Coronary artery (tissue), 2 donors: ENCODE results near the gene NRAP.

Experiments used
- DNase-seq: peaks from one replicate; pipeline ENCODE4 v3.0.0-alpha.2; 2017; ENCODE audit warnings: low spot score
- H3K27ac ChIP-seq, 2 donors: fragments of 200-600 bp; sonication (generic); one replicate each; pipeline ENCODE4 v1.5.1; 2016 to 2019
- H3K4me3 ChIP-seq: fragments of 200-600 bp; sonication (generic); 2 replicates; pipeline ENCODE4 v1.5.1; 2016; ENCODE audit warnings: mild to moderate bottlenecking, moderate library complexity
- CTCF ChIP-seq: fragments of 200-600 bp; sonication (generic); IDR thresholded peaks from one replicate; pipeline ENCODE4 v1.5.1; 2019; ENCODE audit warnings: antibody characterized with exemption

Gene NRAP, protein sequence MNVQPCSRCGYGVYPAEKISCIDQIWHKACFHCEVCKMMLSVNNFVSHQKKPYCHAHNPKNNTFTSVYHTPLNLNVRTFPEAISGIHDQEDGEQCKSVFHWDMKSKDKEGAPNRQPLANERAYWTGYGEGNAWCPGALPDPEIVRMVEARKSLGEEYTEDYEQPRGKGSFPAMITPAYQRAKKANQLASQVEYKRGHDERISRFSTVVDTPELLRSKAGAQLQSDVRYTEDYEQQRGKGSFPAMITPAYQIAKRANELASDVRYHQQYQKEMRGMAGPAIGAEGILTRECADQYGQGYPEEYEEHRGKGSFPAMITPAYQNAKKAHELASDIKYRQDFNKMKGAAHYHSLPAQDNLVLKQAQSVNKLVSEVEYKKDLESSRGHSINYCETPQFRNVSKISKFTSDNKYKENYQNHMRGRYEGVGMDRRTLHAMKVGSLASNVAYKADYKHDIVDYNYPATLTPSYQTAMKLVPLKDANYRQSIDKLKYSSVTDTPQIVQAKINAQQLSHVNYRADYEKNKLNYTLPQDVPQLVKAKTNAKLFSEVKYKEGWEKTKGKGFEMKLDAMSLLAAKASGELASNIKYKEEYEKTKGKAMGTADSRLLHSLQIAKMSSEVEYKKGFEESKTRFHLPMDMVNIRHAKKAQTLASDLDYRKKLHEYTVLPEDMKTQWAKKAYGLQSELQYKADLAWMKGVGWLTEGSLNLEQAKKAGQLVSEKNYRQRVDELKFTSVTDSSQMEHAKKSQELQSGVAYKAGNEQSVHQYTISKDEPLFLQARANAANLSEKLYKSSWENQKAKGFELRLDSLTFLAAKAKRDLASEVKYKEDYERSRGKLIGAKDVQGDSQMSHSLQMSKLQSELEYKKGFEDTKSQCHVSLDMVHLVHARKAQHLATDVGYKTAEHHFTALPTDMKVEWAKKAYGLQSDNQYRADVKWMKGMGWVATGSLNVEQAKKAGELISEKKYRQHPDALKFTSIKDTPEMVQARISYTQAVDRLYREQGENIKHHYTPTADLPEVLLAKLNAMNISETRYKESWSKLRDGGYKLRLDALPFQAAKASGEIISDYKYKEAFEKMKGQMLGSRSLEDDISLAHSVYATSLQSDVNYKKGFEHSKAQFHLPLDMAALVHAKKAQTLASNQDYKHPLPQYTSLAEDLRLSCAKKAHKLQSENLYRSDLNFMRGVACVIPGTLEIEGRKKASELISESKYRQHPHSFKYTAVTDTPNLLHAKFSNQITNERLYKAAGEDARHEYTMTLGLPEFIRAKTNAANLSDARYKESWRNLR (N-terminal part only)

GRCh38 chr10:113663908-113664307 is at the start of gene NRAP:
NRAP (minus strand) TSS chr10:113664041; CDS start chr10:113663882, 159 bp downstream.
- Histone ChIP-seq H3K27ac (no peak within 1 kb of the TSS), H3K4me3 (no peak within 1 kb of the TSS)
- no peak for TF ChIP-seq CTCF
- DNase-seq, result no peak

DNA sequence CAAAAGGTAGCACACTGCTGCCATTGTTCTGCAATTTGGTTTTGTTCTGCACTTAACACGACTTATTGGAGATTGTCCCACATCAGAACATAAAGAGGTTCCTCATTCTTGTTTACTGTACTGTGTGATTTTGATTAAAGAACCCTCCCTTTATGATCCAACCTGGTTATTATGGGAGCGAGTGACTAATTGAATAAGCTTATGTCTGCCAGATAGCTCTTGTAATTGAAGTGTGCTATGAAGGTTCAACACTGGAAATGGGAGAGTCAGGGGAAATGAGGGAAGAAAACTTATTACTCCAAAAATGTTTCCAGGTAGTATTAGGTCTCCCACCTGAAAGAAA is 49.8 kb upstream of the NRAP start:
- no peak for TF ChIP-seq CTCF
- Histone ChIP-seq H3K27ac (no peak overlapping the region), H3K4me3 (no peak overlapping the region)
- DNase-seq, result no peak

DNA sequence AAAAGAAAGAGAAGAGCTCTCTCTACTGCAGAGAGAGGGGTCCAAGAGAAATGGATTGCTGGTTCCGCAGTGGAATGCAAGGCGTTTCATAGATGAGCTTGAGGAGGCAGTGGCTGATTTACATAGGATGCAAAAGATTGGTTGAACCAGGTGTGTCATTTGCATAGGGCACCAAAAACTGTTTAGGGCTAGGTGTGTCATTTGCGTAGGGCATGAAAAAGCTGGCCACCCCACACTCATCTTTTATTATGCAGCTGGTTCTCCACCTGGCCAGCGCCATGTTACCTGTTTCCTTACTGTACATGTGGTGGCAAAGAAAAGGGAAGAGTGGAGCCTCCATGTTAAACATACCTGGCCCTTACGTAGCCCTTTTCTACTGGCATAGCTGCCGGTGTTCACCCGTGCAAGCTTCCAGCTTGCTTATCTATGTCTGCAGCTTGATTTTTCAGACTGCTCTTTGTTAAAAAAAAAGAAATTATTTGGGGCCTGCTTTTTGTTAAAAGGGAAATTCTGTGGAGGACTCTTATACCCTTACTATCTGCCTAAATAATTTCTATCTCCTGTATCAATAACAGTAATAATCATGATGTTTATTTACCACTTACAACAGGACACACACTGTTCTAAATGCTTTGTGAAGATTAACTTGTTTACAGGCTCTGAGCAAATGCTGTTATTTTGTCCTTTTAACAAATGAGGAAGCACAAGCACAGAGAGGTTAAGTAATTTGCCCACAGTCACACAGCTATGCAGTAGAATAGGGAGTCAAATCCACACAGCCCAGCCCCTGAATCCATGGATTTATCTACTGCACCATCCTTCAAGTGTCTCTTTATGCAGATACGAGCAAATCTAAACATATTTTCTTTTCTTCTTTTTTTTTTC is 49.2 kb upstream of the NRAP start:
- DNase-seq, result no peak
- Histone ChIP-seq H3K27ac (no peak overlapping the region), H3K4me3 (no peak overlapping the region)
- TF ChIP-seq CTCF, result no peak

DNA sequence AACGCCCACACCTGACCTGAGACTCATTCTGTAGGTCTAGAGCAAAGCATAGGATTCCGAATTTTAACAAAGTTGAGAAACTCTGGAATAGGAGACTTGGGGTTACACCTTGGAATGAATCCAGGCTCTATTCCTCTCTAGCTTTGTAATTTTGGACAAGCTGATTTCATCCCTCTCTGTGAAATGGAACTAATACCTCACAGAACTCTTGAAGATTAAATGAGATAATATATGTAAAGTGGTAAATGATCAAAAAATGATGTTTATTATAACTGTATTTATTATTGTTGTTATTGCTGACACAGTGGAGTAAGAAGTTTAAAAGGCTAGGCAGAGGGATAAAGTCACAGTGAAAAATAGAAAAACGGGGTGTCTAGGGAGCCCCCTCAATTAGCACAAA is 48.2 kb upstream of the NRAP start:
- no peak for TF ChIP-seq CTCF
- no peak for DNase-seq
- Histone ChIP-seq H3K4me3 (no peak overlapping the region), H3K27ac (no peak overlapping the region)

DNA sequence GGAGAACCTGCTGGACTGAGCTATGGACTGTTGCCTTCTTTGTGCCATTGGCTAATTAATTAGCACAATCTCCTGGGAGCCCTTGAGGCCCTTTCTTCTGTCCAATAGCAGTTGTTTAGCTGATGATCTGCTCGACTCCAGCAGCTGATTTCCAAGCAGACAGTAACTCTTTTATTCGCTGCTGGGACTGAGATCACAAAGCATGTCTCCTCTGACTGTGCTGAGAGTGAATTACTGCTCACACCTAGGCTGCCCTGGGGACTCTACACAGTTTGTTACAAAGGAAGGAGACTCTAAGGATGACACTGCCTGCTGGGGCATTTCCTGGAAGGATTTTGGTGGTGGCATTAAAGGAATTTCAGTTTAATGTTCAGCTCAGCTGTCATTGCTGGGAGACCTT is 47.3 kb upstream of the NRAP start:
- no peak overlapping the region for H3K4me3 ChIP-seq
- no peak for DNase-seq
- TF ChIP-seq CTCF, result no peak
- no peak overlapping the region for H3K27ac ChIP-seq

DNA sequence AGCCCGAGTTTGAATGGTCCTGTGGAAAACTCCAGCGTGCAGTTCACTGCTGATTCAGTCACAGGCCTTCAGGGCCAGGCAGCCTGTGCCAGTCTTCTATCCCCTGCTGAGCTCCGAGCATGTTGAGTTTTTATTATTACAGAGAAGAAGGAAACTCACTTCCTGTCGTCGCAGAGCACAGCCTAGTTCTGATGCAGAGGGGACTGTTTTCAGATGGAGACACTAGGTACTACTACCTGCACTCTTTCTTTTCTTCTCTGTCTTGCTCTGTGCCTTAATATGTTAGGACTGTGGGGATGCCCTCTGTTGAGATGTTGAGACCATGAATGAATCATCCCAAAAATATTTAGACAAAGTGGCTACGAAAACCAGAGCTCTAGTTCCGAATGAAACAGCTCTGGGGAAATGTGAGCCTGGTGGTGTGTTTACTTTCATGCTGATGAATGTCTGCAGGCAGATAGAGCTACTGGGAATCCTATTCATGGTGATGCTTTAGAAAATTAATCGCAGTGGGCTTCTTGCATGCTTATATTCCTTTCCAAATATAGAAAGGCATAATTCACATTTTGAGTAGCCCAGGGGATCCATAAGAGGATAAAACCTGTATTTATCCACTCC is 45.5 kb upstream of the NRAP start:
- H3K4me3 ChIP-seq, result no peak overlapping the region
- no peak for TF ChIP-seq CTCF
- DNase-seq, result no peak
- H3K27ac ChIP-seq, result no peak overlapping the region
